GM18505 (cell line): ENCODE results near the gene ENAH.

Source experiments
- ATAC-seq: cut with Tn5 transposase; IDR thresholded peaks from one replicate; pipeline ENCODE4 v1.9.1; 2021; ENCODE audit not compliant: unreplicated experiment
- POLR2A ChIP-seq: IDR thresholded peaks from 4 replicates; pipeline ENCODE4 v1.6.1; 2011; ENCODE audit warnings: borderline replicate concordance; ENCODE audit not compliant: insufficient read depth, insufficient read length; ENCODE audit errors: extremely low read depth

The ENAH gene

GRCh38 chr1:225581186-225581585, 71.7 kb downstream of the ENAH start:
- ATAC-seq, result no peak
- TF ChIP-seq POLR2A, result no peak

GRCh38 chr1:225580238-225581099, 72.5 kb downstream of the ENAH start:
- no peak for TF ChIP-seq POLR2A
- no peak for ATAC-seq

DNA sequence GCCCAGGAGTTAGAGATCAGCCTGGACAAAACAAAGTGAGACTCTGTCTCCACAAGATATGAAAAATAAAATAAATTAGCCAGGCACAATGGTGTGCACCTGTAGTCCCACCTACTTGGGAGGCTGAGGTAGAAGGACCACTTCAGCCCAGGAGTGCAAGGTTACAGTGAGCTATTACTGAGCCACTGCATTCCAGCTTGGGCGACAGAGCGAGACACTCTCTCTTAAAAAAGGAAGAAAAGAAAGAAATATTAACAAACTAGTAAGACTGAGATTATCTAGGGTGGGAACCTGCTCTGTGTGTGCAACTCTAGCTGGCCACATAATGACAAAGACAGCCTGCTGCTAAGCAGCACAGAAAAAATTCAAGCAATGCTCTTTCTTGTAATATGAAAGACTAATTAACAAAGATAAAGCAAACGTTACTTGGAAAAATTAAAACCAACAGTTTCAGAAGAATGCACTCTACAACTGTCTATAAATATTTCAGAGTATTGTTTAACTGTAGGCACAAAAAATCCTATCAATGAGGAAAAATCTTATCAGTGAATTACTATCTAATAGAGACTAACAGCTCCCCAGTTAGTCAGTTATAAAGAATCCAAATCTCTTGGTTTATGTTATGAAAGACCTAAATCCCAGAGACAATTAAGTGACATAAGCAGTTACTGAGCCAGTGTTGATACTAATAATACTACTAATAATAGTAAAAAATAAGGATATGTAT, 74.5 kb downstream of the ENAH start:
- peak; percentile 58 for ATAC-seq

DNA sequence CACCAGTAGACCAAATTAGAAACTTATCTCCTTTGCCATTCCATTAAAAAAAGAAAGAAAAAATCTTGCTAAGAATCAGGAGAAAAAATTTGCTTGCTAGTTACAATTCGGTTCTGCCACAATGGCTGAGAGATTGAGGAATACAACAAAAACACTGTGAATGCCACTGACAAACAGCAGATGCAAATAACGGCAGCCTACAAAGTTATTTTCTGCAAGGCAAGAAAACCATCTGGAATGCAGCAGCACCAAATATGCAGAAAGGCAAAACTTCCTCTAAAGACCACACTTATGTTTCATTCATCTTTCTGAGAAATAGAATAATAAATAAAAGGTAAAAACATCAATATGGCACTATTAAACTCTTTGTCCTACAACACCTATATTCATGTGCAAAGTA, 75.7 kb downstream of the ENAH start:
- TF ChIP-seq POLR2A, result no peak
- ATAC-seq, result no peak

More for the DNA sequence above, 74.5 kb downstream of the ENAH start:
- TF ChIP-seq POLR2A, result no peak

DNA sequence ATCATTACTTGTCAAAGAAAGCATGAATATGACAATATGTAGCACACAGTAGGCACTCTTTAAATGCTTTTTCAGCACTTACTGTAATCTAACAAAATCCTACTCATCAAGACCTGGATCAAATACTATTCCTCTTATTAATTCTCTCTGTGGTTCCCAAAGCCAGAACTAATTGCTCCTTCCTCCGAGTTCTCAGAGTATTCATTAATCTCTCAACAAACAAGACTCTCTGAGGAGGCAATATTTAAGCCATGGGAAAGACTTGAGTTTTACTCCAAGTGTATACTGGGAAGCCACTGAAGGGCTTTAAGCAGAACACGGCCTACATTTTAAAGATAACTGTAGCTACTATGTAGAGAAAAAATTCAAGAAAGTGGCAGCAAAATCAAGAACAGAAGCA, 79.7 kb downstream of the ENAH start:
- no peak for ATAC-seq
- no peak for TF ChIP-seq POLR2A

DNA sequence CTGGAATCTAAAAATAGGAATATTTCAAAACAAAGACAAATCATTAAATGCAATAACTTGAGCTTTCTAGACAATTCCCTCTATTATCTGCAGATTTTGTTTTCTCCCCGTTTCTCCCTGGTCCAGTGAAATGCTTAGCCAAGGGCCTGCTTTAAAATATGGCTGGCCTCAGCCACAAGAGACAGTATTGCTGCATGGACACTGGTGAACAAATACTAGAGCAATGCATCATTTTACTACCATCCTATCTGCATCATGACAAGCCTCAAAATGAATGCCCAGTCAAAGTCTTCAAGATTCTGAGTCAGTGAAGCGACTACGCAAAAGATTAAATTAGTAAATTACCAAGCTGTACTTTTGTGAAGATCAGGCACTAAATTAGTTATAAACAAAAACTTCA, 80.5 kb downstream of the ENAH start:
- TF ChIP-seq POLR2A, result no peak
- no peak for ATAC-seq

DNA sequence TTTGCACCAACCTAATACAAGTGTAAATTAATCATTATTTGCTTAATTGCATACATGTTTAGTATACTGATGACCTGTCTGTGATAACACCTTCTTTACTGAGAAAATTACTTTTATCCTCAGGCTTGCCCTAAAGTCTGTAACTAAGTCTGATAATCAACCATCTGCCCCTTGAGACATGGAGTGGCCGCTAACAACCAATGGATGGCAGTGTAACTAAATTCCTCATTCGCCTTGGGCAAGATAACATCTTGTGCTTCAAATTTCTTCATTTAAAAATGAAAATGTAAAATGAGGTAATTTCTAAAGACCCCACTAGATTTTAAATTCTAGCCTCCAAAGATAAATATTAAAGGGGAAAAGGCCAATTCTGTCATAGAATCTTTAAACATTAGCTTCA, 85.1 kb downstream of the ENAH start:
- ATAC-seq, result no peak
- TF ChIP-seq POLR2A, result no peak

GRCh38 chr1:225565847-225566246, 87.1 kb downstream of the ENAH start:
- TF ChIP-seq POLR2A, result no peak
- ATAC-seq, result no peak

DNA sequence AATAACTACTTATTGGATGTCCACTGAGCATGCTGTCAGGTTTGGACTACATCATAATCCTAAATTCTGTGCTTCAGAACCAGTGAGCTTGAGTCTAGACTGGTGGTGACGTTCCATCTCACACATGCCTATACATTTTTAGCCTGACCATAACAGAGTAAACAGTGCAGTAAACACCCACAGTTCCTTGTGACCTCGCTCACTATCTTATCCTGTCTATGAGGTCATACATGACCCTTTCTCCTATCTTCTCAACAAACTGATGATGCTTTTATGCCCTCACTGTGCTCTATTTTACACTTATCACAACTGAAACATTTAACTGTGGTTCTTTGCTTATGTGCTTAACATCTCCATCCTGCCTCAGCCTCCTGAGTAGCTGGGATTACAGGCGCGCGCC, 91.2 kb downstream of the ENAH start:
- no peak for ATAC-seq
- no peak for TF ChIP-seq POLR2A

GRCh38 chr1:225559902-225560301, 93.0 kb downstream of the ENAH start:
- ATAC-seq, result no peak
- TF ChIP-seq POLR2A, result no peak

- no peak for TF ChIP-seq POLR2A
- ATAC-seq, result no peak
These were observed 93.6 kb downstream of the ENAH start for GRCh38 chr1:225559326-225559725.

DNA sequence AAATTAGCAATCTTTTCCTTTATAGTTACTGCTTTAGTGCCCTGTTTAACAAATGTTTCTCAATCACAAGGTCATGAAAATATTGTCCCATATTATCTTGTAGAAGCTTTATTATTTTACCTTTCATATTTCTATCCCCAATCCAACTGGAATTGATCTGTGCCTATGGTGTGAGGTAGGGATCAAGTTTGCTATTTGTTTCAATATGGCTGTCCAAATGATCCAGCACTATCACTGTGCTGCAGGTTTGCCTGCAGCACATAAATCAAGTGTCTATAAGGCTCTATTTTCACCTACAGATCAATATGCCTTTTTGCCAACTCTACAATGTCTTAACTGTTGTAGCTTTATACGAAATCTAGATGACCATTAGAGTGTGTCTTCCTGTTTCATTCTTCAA, 96.2 kb downstream of the ENAH start:
- ATAC-seq, result no peak

DNA sequence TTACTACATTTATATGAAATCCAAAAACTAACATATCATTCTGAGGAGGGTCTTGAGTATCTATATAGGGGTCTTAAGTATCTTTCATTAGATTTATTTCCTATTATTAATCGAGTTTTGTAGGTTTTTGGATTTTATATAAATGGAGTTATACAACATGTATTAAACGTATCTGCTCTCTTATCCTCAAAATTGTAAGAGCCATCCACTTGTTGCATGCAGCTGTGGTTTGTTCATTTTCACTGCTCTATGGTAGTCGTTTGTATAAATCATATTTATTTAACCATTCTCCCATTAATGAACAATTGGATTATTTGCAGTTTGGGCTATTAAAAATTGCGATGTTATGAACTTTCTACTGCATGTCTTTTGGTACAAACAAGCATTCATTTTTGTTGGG, 97.1 kb downstream of the ENAH start:
- no peak for ATAC-seq
- no peak for TF ChIP-seq POLR2A

More for the DNA sequence above, 96.2 kb downstream of the ENAH start:
- no peak for TF ChIP-seq POLR2A
